ENCODE data around the gene C6orf120.

GRCh38 chr6:169665289-169665688 is 36.6 kb upstream of the C6orf120 start:
- no peak for TF ChIP-seq CTCF (IDR thresholded peaks at IDR 0.05)
- no peak for TF ChIP-seq EP300 (IDR thresholded peaks at IDR 0.05)
- TF ChIP-seq ESRRA (IDR thresholded peaks at IDR 0.05; ENCODE audit: borderline replicate concordance, low read length) = no peak
